GM12878 (cell line): ENCODE results near the gene CLRN3. TPM values are rescaled to one million over a fixed set of nuclear protein-coding genes. Genes with fewer than 3 reads are reported as not detected.

ENCODE experiments used
- CBFB ChIP-seq: IDR thresholded peaks from 2 replicates; pipeline ENCODE4 v1.6.1; 2016; ENCODE audit warnings: antibody characterized with exemption, low read depth
- E4F1 ChIP-seq: fragments of 450-650 bp; IDR thresholded peaks from 2 replicates; pipeline ENCODE4 v1.6.1; 2018; ENCODE audit warnings: borderline replicate concordance, mild to moderate bottlenecking; ENCODE audit not compliant: partially characterized antibody
- GABPA ChIP-seq: IDR thresholded peaks from 2 replicates; pipeline ENCODE4 v1.6.1; 2014; ENCODE audit warnings: antibody characterized with exemption, low read depth, mild to moderate bottlenecking, inconsistent platforms
- POLR2A ChIP-seq: IDR thresholded peaks from 2 replicates; pipeline ENCODE4 v1.6.1; 2011; ENCODE audit warnings: low read depth, mild to moderate bottlenecking, low read length
- TCF3 ChIP-seq: IDR thresholded peaks from 2 replicates; pipeline ENCODE4 v1.6.1; 2012; ENCODE audit warnings: low read depth, mild to moderate bottlenecking, low read length, borderline replicate concordance; ENCODE audit not compliant: insufficient read depth
- WRNIP1 ChIP-seq: IDR thresholded peaks from 2 replicates; pipeline ENCODE4 v1.6.1; 2011; ENCODE audit warnings: low read depth, low read length, improper control_type of control experiment, borderline replicate concordance
- ZNF687 ChIP-seq: fragments of 450-650 bp; IDR thresholded peaks from 2 replicates; pipeline ENCODE4 v1.6.1; 2017; ENCODE audit warnings: mild to moderate bottlenecking, moderate library complexity
- polyA plus RNA-seq, 11 experiments: library from polyadenylated mRNA; depleted of rRNA in 4 of 11; unstranded in 6 of 11; stranded (reverse) in 5 of 11; fragments of >200 nt; fragmentation: Nextera tagmentation in 4 of 11; fragmentation: Illumina TruSeq in 1 of 11; extraction: Ambion mirVana in 4 of 11; extraction: Trizol in 1 of 11; gene quantifications; 1 replicate in 1 of 11; 2 replicates in 10 of 11; pipeline versions ENCODE4 v1.2.1 to v1.2.3, GENCODE V29; 2011 to 2016; ENCODE audit warnings: inconsistent platforms in 2 of 11, missing spikeins in 2 of 11, low read depth in 1 of 11
- total RNA-seq, 4 experiments: library from RNA; depleted of rRNA in 3 of 4; stranded (reverse); fragments of >200 nt in 3 of 4; fragmentation: Illumina TruSeq in 1 of 4; extraction: Trizol in 1 of 4; gene quantifications; 2 replicates each; pipeline versions ENCODE4 v1.2.1 to v1.2.3, GENCODE V29; 2013 to 2021
- TF ChIP-seq, protein P1 (sequence below): fragments of 450-650 bp; IDR thresholded peaks from 2 replicates; pipeline ENCODE4 v1.6.1; 2017; ENCODE audit warnings: antibody characterized with exemption, mild to moderate bottlenecking, moderate library complexity

The CLRN3 gene
- total and polyA plus RNA-seq, 10 of the 15 experiments (the other 5 are each of a cell fraction or from before 2014, with no cell fraction given): not detected

GRCh38 chr10:127884501-127884900 lies 8.2 kb downstream of the CLRN3 start (continued):
- no peak for TF ChIP-seq E4F1
- TF ChIP-seq GABPA: no peak
- TF ChIP-seq POLR2A: no peak
- TF ChIP-seq WRNIP1: no peak
- TF ChIP-seq ZNF687: no peak
- TF ChIP-seq TCF3: no peak
- TF ChIP-seq, protein P1, sequence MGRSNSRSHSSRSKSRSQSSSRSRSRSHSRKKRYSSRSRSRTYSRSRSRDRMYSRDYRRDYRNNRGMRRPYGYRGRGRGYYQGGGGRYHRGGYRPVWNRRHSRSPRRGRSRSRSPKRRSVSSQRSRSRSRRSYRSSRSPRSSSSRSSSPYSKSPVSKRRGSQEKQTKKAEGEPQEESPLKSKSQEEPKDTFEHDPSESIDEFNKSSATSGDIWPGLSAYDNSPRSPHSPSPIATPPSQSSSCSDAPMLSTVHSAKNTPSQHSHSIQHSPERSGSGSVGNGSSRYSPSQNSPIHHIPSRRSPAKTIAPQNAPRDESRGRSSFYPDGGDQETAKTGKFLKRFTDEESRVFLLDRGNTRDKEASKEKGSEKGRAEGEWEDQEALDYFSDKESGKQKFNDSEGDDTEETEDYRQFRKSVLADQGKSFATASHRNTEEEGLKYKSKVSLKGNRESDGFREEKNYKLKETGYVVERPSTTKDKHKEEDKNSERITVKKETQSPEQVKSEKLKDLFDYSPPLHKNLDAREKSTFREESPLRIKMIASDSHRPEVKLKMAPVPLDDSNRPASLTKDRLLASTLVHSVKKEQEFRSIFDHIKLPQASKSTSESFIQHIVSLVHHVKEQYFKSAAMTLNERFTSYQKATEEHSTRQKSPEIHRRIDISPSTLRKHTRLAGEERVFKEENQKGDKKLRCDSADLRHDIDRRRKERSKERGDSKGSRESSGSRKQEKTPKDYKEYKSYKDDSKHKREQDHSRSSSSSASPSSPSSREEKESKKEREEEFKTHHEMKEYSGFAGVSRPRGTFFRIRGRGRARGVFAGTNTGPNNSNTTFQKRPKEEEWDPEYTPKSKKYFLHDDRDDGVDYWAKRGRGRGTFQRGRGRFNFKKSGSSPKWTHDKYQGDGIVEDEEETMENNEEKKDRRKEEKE: no peak
- TF ChIP-seq CBFB: no peak
